HEK293 (cell line): ENCODE results near the gene TBC1D8.
A peak's percentile ranks its signal among the peaks of the same experiment; 100 is the strongest.

ENCODE experiments used
- CTCF ChIA-PET: fragments of 350-600 bp; formaldehyde crosslinking; extraction: SDS; loops from one replicate; lab custom pipeline; 2021; ENCODE audit warnings: antibody characterized with exemption; lab: Yijun Ruan, JAX
- POLR2A ChIA-PET: fragments of 300-600 bp; formaldehyde crosslinking; extraction: SDS; loops from one replicate; lab custom pipeline; 2020; ENCODE audit warnings: antibody characterized with exemption, inconsistent platforms; lab: Yijun Ruan, JAX
- H3K27ac ChIP-seq: fragments of 200-500 bp; sonication (Bioruptor generic); 2 replicates; pipeline ENCODE4 v1.5.1; 2014; ENCODE audit warnings: low read depth, low read length, control low read depth, inconsistent platforms; ENCODE audit errors: extremely low read depth
- H3K36me3 ChIP-seq, 2 experiments: fragments of 200-500 bp in 1 of 2; sonication (Bioruptor generic) in 1 of 2; 1 replicate in 1 of 2; 2 replicates in 1 of 2; pipeline ENCODE4 v1.5.1; 2014 to 2017; ENCODE audit warnings: inconsistent platforms in 2 of 2, low read length in 2 of 2; ENCODE audit not compliant: control insufficient read depth in 2 of 2, insufficient read depth in 1 of 2
- H3K4me1 ChIP-seq: fragments of 200-500 bp; sonication (Bioruptor generic); 2 replicates; pipeline ENCODE4 v1.5.1; 2014; ENCODE audit warnings: mild to moderate bottlenecking, low read length, inconsistent platforms; ENCODE audit not compliant: control insufficient read depth, insufficient read depth
- H3K4me3 ChIP-seq: 2 replicates; pipeline ENCODE4 v1.5.1; 2011; ENCODE audit warnings: low read depth, mild to moderate bottlenecking, control low read depth, low read length, moderate library complexity
- H3K9me3 ChIP-seq: fragments of 200-500 bp; sonication (Bioruptor generic); 2 replicates; pipeline ENCODE4 v1.5.1; 2014; ENCODE audit warnings: low read depth, low read length, inconsistent platforms; ENCODE audit not compliant: control insufficient read depth, insufficient read depth
- SCRT1 ChIP-seq: fragments of 450-650 bp; formaldehyde crosslinking; IDR thresholded peaks from 2 replicates; pipeline ENCODE4 v1.5.1; 2016; ENCODE audit warnings: missing biosample characterization, missing genetic modification characterization, borderline replicate concordance
- SCRT2 ChIP-seq: fragments of 450-650 bp; formaldehyde crosslinking; IDR thresholded peaks from 2 replicates; pipeline ENCODE4 v1.5.1; 2016; ENCODE audit warnings: missing biosample characterization, missing genetic modification characterization
- SETDB1 ChIP-seq: IDR thresholded peaks from one replicate; pipeline ENCODE4 v1.6.1; 2017; ENCODE audit warnings: mild to moderate bottlenecking, low read length, moderate library complexity, mixed read lengths; ENCODE audit not compliant: insufficient read length
- ZFHX2 ChIP-seq: fragments of 450-650 bp; formaldehyde crosslinking; conservative IDR thresholded peaks from 2 replicates; pipeline ENCODE4 v1.5.1; 2016; ENCODE audit warnings: missing biosample characterization, missing genetic modification characterization
- ZNF266 ChIP-seq: fragments of 450-650 bp; formaldehyde crosslinking; IDR thresholded peaks from 2 replicates; pipeline ENCODE4 v1.5.1; 2016; ENCODE audit warnings: missing biosample characterization, missing genetic modification characterization, low read depth
- ZNF274 ChIP-seq, 2 experiments: fragments of 200-500 bp in 1 of 2; fragments of 450-650 bp in 1 of 2; sonication (Bioruptor generic) in 1 of 2; formaldehyde crosslinking in 1 of 2; IDR thresholded peaks; 2 replicates each; pipeline versions ENCODE4 v1.5.1 to v1.6.1; 2014 to 2016; ENCODE audit warnings: borderline replicate concordance in 1 of 2, inconsistent platforms in 1 of 2, low read length in 1 of 2, missing biosample characterization in 1 of 2, missing genetic modification characterization in 1 of 2
- ZNF48 ChIP-seq: fragments of 450-650 bp; formaldehyde crosslinking; IDR thresholded peaks from 2 replicates; pipeline ENCODE4 v1.5.1; 2016; ENCODE audit warnings: missing biosample characterization, missing genetic modification characterization
- ZNF571 ChIP-seq: fragments of 450-650 bp; formaldehyde crosslinking; IDR thresholded peaks from 2 replicates; pipeline ENCODE4 v1.5.0; 2017; ENCODE audit warnings: missing biosample characterization, missing genetic modification characterization
- ZNF623 ChIP-seq: fragments of 450-650 bp; formaldehyde crosslinking; IDR thresholded peaks from 2 replicates; pipeline ENCODE4 v1.5.1; 2016; ENCODE audit warnings: missing biosample characterization, missing genetic modification characterization
- ZNF624 ChIP-seq: fragments of 450-650 bp; formaldehyde crosslinking; IDR thresholded peaks from 2 replicates; pipeline ENCODE4 v1.5.1; 2017; ENCODE audit warnings: missing biosample characterization, missing genetic modification characterization
- ZSCAN18 ChIP-seq: fragments of 450-650 bp; formaldehyde crosslinking; IDR thresholded peaks from 2 replicates; pipeline ENCODE4 v1.5.1; 2016; ENCODE audit warnings: missing biosample characterization, missing genetic modification characterization
- ZSCAN30 ChIP-seq: fragments of 450-650 bp; IDR thresholded peaks from 2 replicates; pipeline ENCODE4 v1.5.1; 2018; ENCODE audit warnings: missing biosample characterization, mild to moderate bottlenecking, missing genetic modification characterization, moderate library complexity
- TF ChIP-seq, protein P1 (sequence below): fragments of 450-650 bp; formaldehyde crosslinking; IDR thresholded peaks from 2 replicates; pipeline ENCODE4 v1.5.0; 2017; ENCODE audit warnings: missing biosample characterization, missing genetic modification characterization, borderline replicate concordance
- TF ChIP-seq, protein P2 (sequence below): fragments of 450-650 bp; formaldehyde crosslinking; IDR thresholded peaks from 2 replicates; pipeline ENCODE4 v1.5.1; 2016; ENCODE audit warnings: missing biosample characterization, missing genetic modification characterization

TBC1D8 gene

DNA sequence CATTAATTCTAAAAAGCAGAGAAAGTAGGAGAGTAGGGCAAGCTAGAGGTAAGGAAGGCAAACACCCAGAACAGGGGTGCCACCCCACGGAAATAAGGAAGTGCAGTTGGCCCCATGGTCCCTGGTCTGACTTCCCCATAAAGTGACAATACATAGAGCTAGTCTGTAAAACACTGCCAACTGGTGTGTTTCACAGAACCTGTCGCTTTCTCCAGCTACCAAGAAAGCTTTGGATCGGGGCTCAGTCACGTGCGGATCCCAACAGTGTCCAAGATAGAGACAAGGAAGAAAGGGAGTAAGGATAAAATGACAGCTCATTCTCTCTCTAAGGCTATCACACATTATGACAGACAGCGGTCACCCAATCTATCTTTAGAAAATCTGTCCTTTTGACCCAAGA is 36.4 kb downstream of the TBC1D8 start:
- Histone ChIP-seq H3K4me1 (peaks cover 28% of the 10 kb centered on the region), H3K36me3 (no peaks in the 10 kb centered on the region), H3K4me3 (no peak overlapping the region), H3K27ac (no peak overlapping the region; the same call in 1 of the 2 replicates), H3K9me3 (no peaks in the 10 kb centered on the region)
- TF ChIP-seq SCRT2: peak; percentile 79
- TF ChIP-seq ZNF274 (IDR thresholded peaks at IDR 0.05; ENCODE audit: low read length): no peak
- TF ChIP-seq ZNF274 (tag by site-specific recombination; IDR thresholded peaks at IDR 0.05; ENCODE audit: borderline replicate concordance): no peak
- peak; percentile 74 for TF ChIP-seq SCRT1 (tag by site-specific recombination)
- TF ChIP-seq ZNF266: no peak
- CTCF ChIA-PET: interaction anchor here (1.7 kb wide), 1 partner anchor 33 kb away, joined by 5 read pairs; no protein-coding TSS in a partner anchor
- POLR2A ChIA-PET: no interaction called here

DNA sequence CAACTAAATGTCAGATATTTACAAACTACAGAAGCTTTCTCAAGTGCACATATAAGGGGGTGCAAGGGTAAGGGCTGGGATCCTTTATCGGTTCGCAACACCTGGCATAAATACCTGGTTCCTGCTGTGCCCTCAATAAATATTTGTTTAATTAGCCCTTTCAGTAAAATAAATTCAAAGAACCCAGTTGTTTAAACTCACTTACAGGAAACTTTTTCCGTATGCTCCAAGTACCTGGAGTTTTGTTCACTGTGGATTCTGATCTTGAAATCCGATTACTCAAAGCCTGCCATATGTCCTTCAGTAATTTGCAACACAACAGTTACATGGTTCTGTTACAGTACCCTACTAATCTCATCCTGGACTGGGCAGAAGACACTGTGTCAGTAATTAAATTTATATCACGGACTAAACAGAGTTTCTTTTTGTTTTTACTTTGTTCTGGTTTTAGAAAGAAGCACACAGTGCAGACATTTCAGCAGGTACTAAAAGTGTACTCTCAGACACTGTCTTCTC is 36.9 kb downstream of the TBC1D8 start:
- CTCF ChIA-PET: no interaction called here
- no peaks in the 10 kb centered on the region for H3K36me3 ChIP-seq
- no peak for TF ChIP-seq ZSCAN30 (tag by site-specific recombination)
- TF ChIP-seq, protein P1, sequence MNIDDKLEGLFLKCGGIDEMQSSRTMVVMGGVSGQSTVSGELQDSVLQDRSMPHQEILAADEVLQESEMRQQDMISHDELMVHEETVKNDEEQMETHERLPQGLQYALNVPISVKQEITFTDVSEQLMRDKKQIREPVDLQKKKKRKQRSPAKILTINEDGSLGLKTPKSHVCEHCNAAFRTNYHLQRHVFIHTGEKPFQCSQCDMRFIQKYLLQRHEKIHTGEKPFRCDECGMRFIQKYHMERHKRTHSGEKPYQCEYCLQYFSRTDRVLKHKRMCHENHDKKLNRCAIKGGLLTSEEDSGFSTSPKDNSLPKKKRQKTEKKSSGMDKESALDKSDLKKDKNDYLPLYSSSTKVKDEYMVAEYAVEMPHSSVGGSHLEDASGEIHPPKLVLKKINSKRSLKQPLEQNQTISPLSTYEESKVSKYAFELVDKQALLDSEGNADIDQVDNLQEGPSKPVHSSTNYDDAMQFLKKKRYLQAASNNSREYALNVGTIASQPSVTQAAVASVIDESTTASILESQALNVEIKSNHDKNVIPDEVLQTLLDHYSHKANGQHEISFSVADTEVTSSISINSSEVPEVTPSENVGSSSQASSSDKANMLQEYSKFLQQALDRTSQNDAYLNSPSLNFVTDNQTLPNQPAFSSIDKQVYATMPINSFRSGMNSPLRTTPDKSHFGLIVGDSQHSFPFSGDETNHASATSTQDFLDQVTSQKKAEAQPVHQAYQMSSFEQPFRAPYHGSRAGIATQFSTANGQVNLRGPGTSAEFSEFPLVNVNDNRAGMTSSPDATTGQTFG (tag by site-specific recombination): no peak
- no peak for TF ChIP-seq ZFHX2 (tag by site-specific recombination)
- TF ChIP-seq SETDB1: no peak
- no peak for TF ChIP-seq ZNF623 (tag by site-specific recombination)
- no peak for TF ChIP-seq ZNF571
- TF ChIP-seq, protein P2, sequence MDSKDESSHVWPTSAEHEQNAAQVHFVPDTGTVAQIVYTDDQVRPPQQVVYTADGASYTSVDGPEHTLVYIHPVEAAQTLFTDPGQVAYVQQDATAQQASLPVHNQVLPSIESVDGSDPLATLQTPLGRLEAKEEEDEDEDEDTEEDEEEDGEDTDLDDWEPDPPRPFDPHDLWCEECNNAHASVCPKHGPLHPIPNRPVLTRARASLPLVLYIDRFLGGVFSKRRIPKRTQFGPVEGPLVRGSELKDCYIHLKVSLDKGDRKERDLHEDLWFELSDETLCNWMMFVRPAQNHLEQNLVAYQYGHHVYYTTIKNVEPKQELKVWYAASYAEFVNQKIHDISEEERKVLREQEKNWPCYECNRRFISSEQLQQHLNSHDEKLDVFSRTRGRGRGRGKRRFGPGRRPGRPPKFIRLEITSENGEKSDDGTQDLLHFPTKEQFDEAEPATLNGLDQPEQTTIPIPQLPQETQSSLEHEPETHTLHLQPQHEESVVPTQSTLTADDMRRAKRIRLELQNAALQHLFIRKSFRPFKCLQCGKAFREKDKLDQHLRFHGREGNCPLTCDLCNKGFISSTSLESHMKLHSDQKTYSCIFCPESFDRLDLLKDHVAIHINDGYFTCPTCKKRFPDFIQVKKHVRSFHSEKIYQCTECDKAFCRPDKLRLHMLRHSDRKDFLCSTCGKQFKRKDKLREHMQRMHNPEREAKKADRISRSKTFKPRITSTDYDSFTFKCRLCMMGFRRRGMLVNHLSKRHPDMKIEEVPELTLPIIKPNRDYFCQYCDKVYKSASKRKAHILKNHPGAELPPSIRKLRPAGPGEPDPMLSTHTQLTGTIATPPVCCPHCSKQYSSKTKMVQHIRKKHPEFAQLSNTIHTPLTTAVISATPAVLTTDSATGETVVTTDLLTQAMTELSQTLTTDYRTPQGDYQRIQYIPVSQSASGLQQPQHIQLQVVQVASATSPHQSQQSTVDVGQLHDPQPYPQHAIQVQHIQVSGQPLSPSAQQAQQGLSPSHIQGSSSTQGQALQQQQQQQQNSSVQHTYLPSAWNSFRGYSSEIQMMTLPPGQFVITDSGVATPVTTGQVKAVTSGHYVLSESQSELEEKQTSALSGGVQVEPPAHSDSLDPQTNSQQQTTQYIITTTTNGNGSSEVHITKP: no peak
- TF ChIP-seq ZNF48 (tag by site-specific recombination): no peak
- TF ChIP-seq ZSCAN18 (tag by site-specific recombination): no peak
- no peak for TF ChIP-seq ZNF624 (tag by site-specific recombination)
- TF ChIP-seq, all 188 proteins: peak for 0
- POLR2A ChIA-PET: interaction anchor here (0.7 to 1.3 kb wide), 3 partner anchors 8 to 51 kb away, joined by 3 to 12 read pairs (median 4); partner anchors contain the start of gene TBC1D8
- Histone ChIP-seq H3K27ac (no peak overlapping the region), H3K9me3 (no peaks in the 10 kb centered on the region), H3K4me1 (peaks cover 31% of the 10 kb centered on the region), H3K4me3 (no peak overlapping the region)
